CD4-positive, alpha-beta T cell (primary cell): Measurements from ENCODE around the gene TSPAN31. TPM values are rescaled to one million over a fixed set of nuclear protein-coding genes. Genes with fewer than 3 reads are reported as not detected.

Experiments used
- ATAC-seq: fragments of 200-7000 bp; cut with Tn5 transposase; one replicate; pipeline ENCODE4 v1.10.0; 2022; ENCODE audit warnings: mild to moderate bottlenecking; ENCODE audit not compliant: poor library complexity
- CTCF ChIA-PET: fragments of 350-600 bp; sonication (Branson Sonifier 250); formaldehyde crosslinking; loops from one replicate; lab custom pipeline; 2021; ENCODE audit warnings: antibody characterized with exemption, inconsistent platforms; lab: Charles Lee
- POLR2A ChIA-PET: fragments of 350-600 bp; sonication (Branson Sonifier 250); formaldehyde crosslinking; loops from one replicate; lab custom pipeline; 2021; ENCODE audit warnings: antibody characterized with exemption, inconsistent platforms; lab: Charles Lee
- DNase-seq, 14 experiments: peaks; one replicate each; pipeline ENCODE4 v3.0.0-alpha.2; 2013 to 2020; ENCODE audit warnings: mixed read lengths in 2 of 14
- H3K27ac ChIP-seq, 2 donors: one replicate each; pipeline versions ENCODE4 v1.5.1 to v1.7.0; 2013; ENCODE audit warnings: low read length in 2 of 2, low read depth in 1 of 2, mild to moderate bottlenecking in 1 of 2
- H3K27me3 ChIP-seq, 2 experiments: 1 replicate in 1 of 2; 2 replicates in 1 of 2; pipeline versions ENCODE4 v1.6.1 to v1.7.0; 2013; ENCODE audit warnings: low read length in 2 of 2, control low read depth in 1 of 2, mild to moderate bottlenecking in 1 of 2, moderate library complexity in 1 of 2; ENCODE audit not compliant: insufficient read depth in 2 of 2, control insufficient read depth in 1 of 2
- H3K36me3 ChIP-seq: one replicate; pipeline ENCODE4 v1.6.1; 2013; ENCODE audit warnings: low read length, control low read depth; ENCODE audit not compliant: insufficient read depth
- H3K4me1 ChIP-seq: one replicate; pipeline ENCODE4 v1.6.1; 2013; ENCODE audit warnings: low read length, control low read depth; ENCODE audit not compliant: insufficient read depth
- H3K4me3 ChIP-seq: one replicate; pipeline ENCODE4 v1.5.1; 2013; ENCODE audit warnings: mild to moderate bottlenecking, low read length, moderate library complexity
- H3K9me3 ChIP-seq, 2 experiments: 1 replicate in 1 of 2; 2 replicates in 1 of 2; pipeline versions ENCODE4 v1.6.1 to v1.7.0; 2013; ENCODE audit warnings: low read length in 2 of 2, mild to moderate bottlenecking in 2 of 2, control low read depth in 1 of 2, moderate library complexity in 1 of 2; ENCODE audit not compliant: control insufficient read depth in 1 of 2, insufficient read depth in 1 of 2
- H3K27ac Mint-ChIP-seq: one replicate; pipeline ENCODE4 v1.8.0; 2020; ENCODE audit warnings: mixed read lengths
- H3K27me3 Mint-ChIP-seq: one replicate; pipeline ENCODE4 v1.8.0; 2021; ENCODE audit warnings: mixed read lengths
- H3K36me3 Mint-ChIP-seq: one replicate; pipeline ENCODE4 v1.8.0; 2021; ENCODE audit warnings: low read depth, mixed read lengths
- H3K4me1 Mint-ChIP-seq: one replicate; pipeline ENCODE4 v1.8.0; 2021; ENCODE audit warnings: low read depth, mixed read lengths
- H3K4me3 Mint-ChIP-seq: one replicate; pipeline ENCODE4 v1.8.0; 2020; ENCODE audit warnings: mild to moderate bottlenecking, mixed read lengths
- H3K9me3 Mint-ChIP-seq: one replicate; pipeline ENCODE4 v1.8.0; 2020; ENCODE audit warnings: mixed read lengths
- CTCF ChIP-seq: fragments of 200-600 bp; IDR thresholded peaks from one replicate; pipeline ENCODE4 v1.8.0; 2022; ENCODE audit warnings: antibody characterized with exemption, mild to moderate bottlenecking
- intact Hi-C, 2 experiments: fragments of 100-400 bp; cut with DNase I in 1 of 2; cut with micrococcal nuclease in 1 of 2; formaldehyde crosslinking; loops; one replicate each; pipeline versions ENCODE4 v1.15.1 to v1.9.0; 2023 to 2025; cut with DNase I, micrococcal nuclease
- total RNA-seq, 174 experiments: library from RNA in 2 of 174; stranded (reverse) in 2 of 174; gene quantifications; one replicate each; pipeline ENCODE4 v1.2.3 and lab custom pipeline; 2021 to 2026

TSPAN31 gene
- total RNA-seq, 2 experiments from 2014 or later, result 10.3 to 10.7 TPM

DNA sequence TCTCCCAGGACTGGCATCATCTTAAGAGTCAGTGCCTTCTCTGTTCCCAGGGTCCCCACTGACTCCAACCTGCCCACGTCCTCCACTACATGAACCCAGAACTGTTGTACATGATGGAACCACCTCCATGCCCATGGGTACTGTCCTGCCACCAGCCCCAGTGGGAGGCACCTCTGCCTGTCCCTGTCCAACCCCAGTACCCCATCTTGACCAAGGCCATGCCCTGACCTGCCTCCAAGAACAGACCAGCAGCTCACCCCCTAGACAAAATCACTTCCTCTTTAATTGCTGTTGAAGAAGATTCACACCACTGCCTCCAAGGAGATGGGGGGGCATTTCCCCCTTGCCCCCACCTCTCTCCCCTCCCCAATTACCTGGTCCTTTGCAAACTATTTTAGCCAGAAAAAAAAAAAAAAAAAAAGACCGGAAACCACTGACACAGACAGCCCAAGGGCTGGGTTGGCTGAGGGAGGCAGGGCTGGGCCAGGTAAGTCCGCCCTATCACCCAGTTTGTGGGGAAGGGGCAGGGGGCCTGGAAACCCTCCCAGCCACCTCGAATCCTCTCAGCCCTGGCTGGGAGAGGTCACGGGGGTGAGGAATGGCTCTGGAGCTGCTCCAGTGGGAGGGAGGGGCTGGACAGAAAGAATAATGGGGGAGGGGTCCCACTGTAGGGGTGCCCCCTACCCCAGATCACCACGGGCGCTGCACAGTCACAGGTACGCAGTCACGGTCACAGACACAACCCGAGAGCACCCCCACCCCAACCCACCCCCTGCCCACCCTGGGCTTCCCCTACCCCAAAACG lies 19.7 kb upstream of the TSPAN31 start:
- no peaks in the 10 kb centered on the region for H3K27me3 ChIP-seq
- Mint-ChIP-seq H3K27ac (peak overlapping the region; percentile 59), H3K4me1 (peaks cover 21% of the 10 kb centered on the region), H3K9me3 (no peaks in the 10 kb centered on the region), H3K4me3 (no peak overlapping the region), H3K36me3 (peaks cover 72% of the 10 kb centered on the region), H3K27me3 (no peaks in the 10 kb centered on the region)
- H3K9me3 ChIP-seq, result peaks cover 0 to 12% of the 10 kb centered on the region in 2 experiments
- H3K4me1 ChIP-seq, result peaks cover 10% of the 10 kb centered on the region
- ATAC-seq (no peak), DNase-seq (peak in 1 of 14 experiments; percentile 28)
- H3K4me3 ChIP-seq, result no peak overlapping the region
- H3K27ac ChIP-seq, result peak overlapping the region in 1 of 2 donors; percentile 31
- TF ChIP-seq CTCF, result no peak
- CTCF ChIA-PET, result no interaction called here
- POLR2A ChIA-PET, result interaction anchor here (1.3 to 1.5 kb wide), 2 partner anchors 16 to 32 kb away, joined by 4 to 10 read pairs; no protein-coding TSS in a partner anchor
- intact Hi-C loops, result no loop called here
- peaks cover 49% of the 10 kb centered on the region for H3K36me3 ChIP-seq

- Mint-ChIP-seq H3K27me3 (no peaks in the 10 kb centered on the region), H3K36me3 (peaks cover 73% of the 10 kb centered on the region), H3K9me3 (no peaks in the 10 kb centered on the region), H3K4me3 (no peak overlapping the region), H3K4me1 (peaks cover 21% of the 10 kb centered on the region), H3K27ac (peak overlapping the region; percentile 17)
- Histone ChIP-seq H3K27me3 (no peaks in the 10 kb centered on the region), H3K9me3 (peaks cover 0 to 12% of the 10 kb centered on the region in 2 experiments), H3K4me3 (no peak overlapping the region), H3K27ac (no peak overlapping the region), H3K4me1 (peaks cover 10% of the 10 kb centered on the region), H3K36me3 (peaks cover 49% of the 10 kb centered on the region)
- TF ChIP-seq CTCF, result no peak
- intact Hi-C loops, result no loop called here
- CTCF ChIA-PET, result no interaction called here
- no peak for ATAC-seq
- no peak for DNase-seq
- POLR2A ChIA-PET, result interaction anchor here (0.9 kb wide), 1 partner anchor 11 kb away, joined by 3 read pairs; no protein-coding TSS in a partner anchor
These were observed 19.0 kb upstream of the TSPAN31 start for GRCh38 chr12:57725851-57726150.

- no peak overlapping the region for H3K4me3 ChIP-seq
- no peak for TF ChIP-seq CTCF
- ChIA-PET CTCF (no interaction called here), POLR2A (interaction anchor here (0.9 kb wide), 2 partner anchors 11 to 15 kb away, joined by 3 read pairs; no protein-coding TSS in a partner anchor)
- no peak overlapping the region for H3K27ac ChIP-seq
- peaks cover 51% of the 10 kb centered on the region for H3K36me3 ChIP-seq
- H3K9me3 ChIP-seq, result peaks cover 0 to 12% of the 10 kb centered on the region in 2 experiments
- H3K4me3 Mint-ChIP-seq, result no peak overlapping the region
- H3K4me1 Mint-ChIP-seq, result peaks cover 21% of the 10 kb centered on the region
- no peaks in the 10 kb centered on the region for H3K9me3 Mint-ChIP-seq
- H3K27ac Mint-ChIP-seq, result peak overlapping the region; percentile 17
- ATAC-seq, result no peak
- H3K36me3 Mint-ChIP-seq, result peaks cover 73% of the 10 kb centered on the region
- no peaks in the 10 kb centered on the region for H3K27me3 ChIP-seq
- intact Hi-C loops, result no loop called here
- peak in 6 of 14 experiments; percentile 28 to 61 (median 37) for DNase-seq
- H3K27me3 Mint-ChIP-seq, result no peaks in the 10 kb centered on the region
- H3K4me1 ChIP-seq, result peaks cover 10% of the 10 kb centered on the region
These were observed 18.5 kb upstream of the TSPAN31 start for GRCh38 chr12:57726151-57726883.
